ENCODE results near the gene NAA40.

GRCh38 chr11:63945477-63946163 lies 6.8 kb downstream of the NAA40 start:
- TF ChIP-seq, protein P1, sequence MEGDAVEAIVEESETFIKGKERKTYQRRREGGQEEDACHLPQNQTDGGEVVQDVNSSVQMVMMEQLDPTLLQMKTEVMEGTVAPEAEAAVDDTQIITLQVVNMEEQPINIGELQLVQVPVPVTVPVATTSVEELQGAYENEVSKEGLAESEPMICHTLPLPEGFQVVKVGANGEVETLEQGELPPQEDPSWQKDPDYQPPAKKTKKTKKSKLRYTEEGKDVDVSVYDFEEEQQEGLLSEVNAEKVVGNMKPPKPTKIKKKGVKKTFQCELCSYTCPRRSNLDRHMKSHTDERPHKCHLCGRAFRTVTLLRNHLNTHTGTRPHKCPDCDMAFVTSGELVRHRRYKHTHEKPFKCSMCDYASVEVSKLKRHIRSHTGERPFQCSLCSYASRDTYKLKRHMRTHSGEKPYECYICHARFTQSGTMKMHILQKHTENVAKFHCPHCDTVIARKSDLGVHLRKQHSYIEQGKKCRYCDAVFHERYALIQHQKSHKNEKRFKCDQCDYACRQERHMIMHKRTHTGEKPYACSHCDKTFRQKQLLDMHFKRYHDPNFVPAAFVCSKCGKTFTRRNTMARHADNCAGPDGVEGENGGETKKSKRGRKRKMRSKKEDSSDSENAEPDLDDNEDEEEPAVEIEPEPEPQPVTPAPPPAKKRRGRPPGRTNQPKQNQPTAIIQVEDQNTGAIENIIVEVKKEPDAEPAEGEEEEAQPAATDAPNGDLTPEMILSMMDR (conservative IDR thresholded peaks at IDR 0.05; ENCODE audit: low read depth, low read length): peak; percentile 77
- peak; percentile 79 for TF ChIP-seq SMC3 (IDR thresholded peaks at IDR 0.05; ENCODE audit: low read depth, low read length)
- TF ChIP-seq POLR2A (IDR thresholded peaks at IDR 0.05; ENCODE audit: low read depth, low read length): no peak
- TF ChIP-seq FOS (IDR thresholded peaks at IDR 0.05; ENCODE audit: low read depth, low read length): no peak
- TF ChIP-seq MXI1 (IDR thresholded peaks at IDR 0.05; ENCODE audit: borderline replicate concordance, low read depth, low read length): no peak
- no peak for TF ChIP-seq MAZ (IDR thresholded peaks at IDR 0.05; ENCODE audit: borderline replicate concordance, low read depth, low read length)
- no peak for TF ChIP-seq CEBPB (IDR thresholded peaks at IDR 0.05; ENCODE audit: low read depth, low read length)
- peak; percentile 76 for TF ChIP-seq RAD21 (IDR thresholded peaks at IDR 0.05; ENCODE audit: low read length)
- TF ChIP-seq CHD1 (IDR thresholded peaks at IDR 0.05; ENCODE audit: low read depth, low read length): no peak
